K562 (cell line): Measurements from ENCODE around the gene PIK3C2B. TPM values are rescaled to one million over a fixed set of nuclear protein-coding genes. Genes with fewer than 3 reads are reported as not detected.

ENCODE experiments used
- DACH1 ChIP-seq: fragments of 450-650 bp; IDR thresholded peaks from 2 replicates; pipeline ENCODE4 v1.6.1; 2018; ENCODE audit not compliant: partially characterized antibody
- EP300 ChIP-seq: IDR thresholded peaks from 2 replicates; pipeline ENCODE4 v1.6.1; 2012; ENCODE audit warnings: low read length, improper control_type of control experiment
- HMG20B ChIP-seq: fragments of 250-450 bp; sonication (Bioruptor Pico); IDR thresholded peaks from 2 replicates; pipeline ENCODE4 v1.5.0; 2021; ENCODE audit warnings: mild to moderate bottlenecking
- IRF2 ChIP-seq: sonication (generic); formaldehyde crosslinking; IDR thresholded peaks from 2 replicates; pipeline ENCODE4 v1.8.1; 2022; ENCODE audit warnings: mild to moderate bottlenecking, missing genetic modification reagents
- JUND ChIP-seq, 2 experiments: IDR thresholded peaks; 2 replicates in 1 of 2; 3 replicates in 1 of 2; pipeline ENCODE4 v1.6.1; 2011; ENCODE audit warnings: borderline replicate concordance in 2 of 2, low read depth in 2 of 2, low read length in 2 of 2, improper control_type of control experiment in 1 of 2, missing biosample characterization in 1 of 2, missing genetic modification characterization in 1 of 2, missing genetic modification reagents in 1 of 2
- MAFG ChIP-seq: fragments of 450-650 bp; conservative IDR thresholded peaks from 2 replicates; pipeline ENCODE4 v1.6.1; 2016; ENCODE audit warnings: missing genetic modification characterization, missing compliant biosample characterization
- MCM5 ChIP-seq: fragments of 450-650 bp; IDR thresholded peaks from 2 replicates; pipeline ENCODE4 v1.6.1; 2016; ENCODE audit warnings: low read depth
- MEF2A ChIP-seq: IDR thresholded peaks from 2 replicates; pipeline ENCODE4 v1.6.1; 2011; ENCODE audit warnings: low read depth, mild to moderate bottlenecking, low read length, moderate library complexity; ENCODE audit not compliant: control insufficient read depth
- MEIS2 ChIP-seq: fragments of 450-650 bp; IDR thresholded peaks from 2 replicates; pipeline ENCODE4 v1.6.1; 2014; ENCODE audit warnings: mild to moderate bottlenecking; ENCODE audit not compliant: partially characterized antibody
- PHB ChIP-seq: fragments of 250-450 bp; sonication (Bioruptor Pico); IDR thresholded peaks from 2 replicates; pipeline ENCODE4 v1.5.0; 2021
- POLR2H ChIP-seq: IDR thresholded peaks from 2 replicates; pipeline ENCODE4 v1.6.1; 2016; ENCODE audit warnings: missing genetic modification characterization, low read depth, mild to moderate bottlenecking, control low read depth, missing compliant biosample characterization, moderate library complexity
- PTTG1 ChIP-seq: fragments of 450-650 bp; IDR thresholded peaks from 2 replicates; pipeline ENCODE4 v1.6.1; 2016; ENCODE audit warnings: low read depth, mild to moderate bottlenecking, missing genetic modification characterization, missing compliant biosample characterization
- RCOR1 ChIP-seq, 2 experiments: IDR thresholded peaks; 2 replicates each; pipeline ENCODE4 v1.6.1; 2012; ENCODE audit warnings: low read depth in 2 of 2, low read length in 2 of 2, borderline replicate concordance in 1 of 2, improper control_type of control experiment in 1 of 2
- TAF15 ChIP-seq: fragments of 200-400 bp; formaldehyde crosslinking; IDR thresholded peaks from 2 replicates; pipeline ENCODE4 v1.6.1; 2017; ENCODE audit warnings: mild to moderate bottlenecking, low read depth, low read length, moderate library complexity
- TBL1XR1 ChIP-seq, 2 experiments: IDR thresholded peaks; 2 replicates each; pipeline ENCODE4 v1.6.1; 2012; ENCODE audit warnings: improper control_type of control experiment in 2 of 2, low read length in 2 of 2, mild to moderate bottlenecking in 1 of 2
- ZC3H11A ChIP-seq: IDR thresholded peaks from 2 replicates; pipeline ENCODE4 v1.6.1; 2012; ENCODE audit warnings: low read depth, low read length, improper control_type of control experiment
- ZNF12 ChIP-seq: sonication (generic); formaldehyde crosslinking; IDR thresholded peaks from 2 replicates; pipeline ENCODE4 v1.4.0; 2020; ENCODE audit warnings: mild to moderate bottlenecking, missing genetic modification reagents
- ZNF354B ChIP-seq: fragments of 250-450 bp; sonication (Bioruptor Pico); IDR thresholded peaks from 2 replicates; pipeline ENCODE4 v1.4.0; 2020
- polyA plus RNA-seq, 8 experiments: library from polyadenylated mRNA; depleted of rRNA in 4 of 8; stranded (reverse) in 5 of 8; unstranded in 3 of 8; fragments of >200 nt; fragmentation: Nextera tagmentation in 2 of 8; fragmentation: Illumina TruSeq in 1 of 8; extraction: Ambion mirVana in 2 of 8; extraction: Trizol in 1 of 8; gene quantifications; 2 replicates each; pipeline versions ENCODE4 v1.2.1 to v1.2.3, GENCODE V29; 2011 to 2014; ENCODE audit warnings: inconsistent platforms in 1 of 8, missing spikeins in 1 of 8
- total RNA-seq, 7 experiments: library from RNA; depleted of rRNA in 6 of 7; stranded (reverse); fragments of >200 nt in 6 of 7; fragmentation: Illumina TruSeq in 2 of 7; extraction: Trizol in 2 of 7; gene quantifications; 2 replicates each; pipeline versions ENCODE4 v1.2.1 to v1.2.3, GENCODE V29; 2011 to 2021; ENCODE audit warnings: low replicate concordance in 1 of 7
- TF ChIP-seq, protein P1 (sequence below): fragments of 250-450 bp; sonication (Bioruptor Pico); IDR thresholded peaks from 2 replicates; pipeline ENCODE4 v1.5.0; 2021
- TF ChIP-seq, protein P2 (sequence below): fragments of 250-450 bp; sonication (Bioruptor Pico); IDR thresholded peaks from 2 replicates; pipeline ENCODE4 v1.8.0; 2022; ENCODE audit warnings: moderate library complexity, mild to moderate bottlenecking, inconsistent platforms
- TF ChIP-seq, protein P3 (sequence below): sonication (generic); formaldehyde crosslinking; IDR thresholded peaks from 2 replicates; pipeline ENCODE4 v1.9.0; 2022; ENCODE audit warnings: mild to moderate bottlenecking, missing genetic modification reagents
- TF ChIP-seq, protein P4 (sequence below): fragments of 450-650 bp; IDR thresholded peaks from 2 replicates; pipeline ENCODE4 v1.7.1; 2018; ENCODE audit warnings: mild to moderate bottlenecking, low read depth; ENCODE audit not compliant: partially characterized antibody
- TF ChIP-seq, protein P5 (sequence below): fragments of 250-450 bp; sonication (Bioruptor Pico); IDR thresholded peaks from 2 replicates; pipeline ENCODE4 v1.8.0; 2022; ENCODE audit warnings: moderate library complexity, mild to moderate bottlenecking, inconsistent platforms

PIK3C2B gene
- total and polyA plus RNA-seq, 9 of the 15 experiments (the other 6 are each of a cell fraction or from before 2014, with no cell fraction given) = 0.10 to 2.9 (median 0.72) TPM

DNA sequence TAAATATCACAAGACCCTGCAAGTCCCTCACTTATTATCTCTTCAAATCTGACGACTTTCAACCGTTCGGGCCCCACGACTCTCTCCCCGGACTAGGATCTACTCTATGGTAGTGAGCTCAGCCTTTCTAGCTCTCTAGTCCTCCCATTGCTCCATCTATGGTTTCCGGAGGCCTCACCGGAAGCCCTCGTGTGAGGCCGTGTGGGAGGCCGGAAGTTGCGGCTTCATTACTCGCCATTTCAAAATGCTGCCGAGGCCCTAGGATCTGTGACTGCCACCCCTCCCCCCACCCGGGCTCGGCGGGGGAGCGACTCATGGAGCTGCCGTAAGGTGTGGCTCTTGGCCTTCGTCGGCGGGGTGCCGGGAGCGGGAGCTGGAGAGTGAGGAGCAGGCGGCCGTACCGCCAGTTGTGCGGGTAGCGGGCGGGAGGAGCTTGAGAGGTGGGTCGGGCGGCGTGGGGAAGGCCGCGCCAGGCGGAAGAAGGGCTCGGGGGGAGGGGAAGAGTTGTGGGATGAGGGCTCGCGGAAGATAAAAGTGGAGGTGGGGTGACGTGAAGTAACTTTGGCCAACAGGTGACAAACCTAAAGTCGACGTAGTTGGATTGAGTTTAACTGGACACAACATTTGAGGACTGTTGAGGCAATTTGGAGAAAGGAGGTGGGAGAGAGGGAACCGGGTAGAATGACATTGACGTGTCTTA is 21.7 kb upstream of the PIK3C2B start, which contains the start of gene MDM4 (continued):
- TF ChIP-seq, protein P1, sequence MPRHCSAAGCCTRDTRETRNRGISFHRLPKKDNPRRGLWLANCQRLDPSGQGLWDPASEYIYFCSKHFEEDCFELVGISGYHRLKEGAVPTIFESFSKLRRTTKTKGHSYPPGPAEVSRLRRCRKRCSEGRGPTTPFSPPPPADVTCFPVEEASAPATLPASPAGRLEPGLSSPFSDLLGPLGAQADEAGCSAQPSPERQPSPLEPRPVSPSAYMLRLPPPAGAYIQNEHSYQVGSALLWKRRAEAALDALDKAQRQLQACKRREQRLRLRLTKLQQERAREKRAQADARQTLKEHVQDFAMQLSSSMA = peak; percentile 56; the same call in 1 of the 2 replicates
- TF ChIP-seq DACH1 (peak; percentile 70), ZNF12 (CRISPR knock-in tag) (no peak), PHB (CRISPR knock-in tag) (peak; percentile 78; the same call in 1 of the 2 replicates), EP300 (peak; percentile 83), RCOR1 (IDR thresholded peaks at IDR 0.05; ENCODE audit: borderline replicate concordance in 1 of 2, low read depth in 2 of 2, low read length in 2 of 2) (peak; percentile 37 to 71; a peak in 2 of 4 replicates), TBL1XR1 (IDR thresholded peaks at IDR 0.05; ENCODE audit: low read length in 2 of 2) (peak; percentile 77 to 79; a peak in 3 of 4 replicates), JUND (IDR thresholded peaks at IDR 0.05; ENCODE audit: borderline replicate concordance, low read depth, low read length) (peak; percentile 79), JUND (tag; IDR thresholded peaks at IDR 0.05; ENCODE audit: borderline replicate concordance, low read depth, low read length) (no peak; the same call in 2 of the 3 replicates), MCM5 (no peak), ZNF354B (CRISPR knock-in tag) (no peak), PTTG1 (tag) (no peak), MEF2A (no peak), HMG20B (CRISPR knock-in tag) (no peak), TAF15 (no peak), MEIS2 (peak; percentile 22), MAFG (no peak; the same call in 1 of the 2 replicates), POLR2H (peak; percentile 96), IRF2 (CRISPR knock-in tag) (no peak), ZC3H11A (peak; percentile 89)
- TF ChIP-seq, protein P2, sequence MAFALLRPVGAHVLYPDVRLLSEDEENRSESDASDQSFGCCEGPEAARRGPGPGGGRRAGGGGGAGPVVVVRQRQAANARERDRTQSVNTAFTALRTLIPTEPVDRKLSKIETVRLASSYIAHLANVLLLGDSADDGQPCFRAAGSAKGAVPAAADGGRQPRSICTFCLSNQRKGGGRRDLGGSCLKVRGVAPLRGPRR (CRISPR knock-in tag) = no peak
- TF ChIP-seq, protein P3, sequence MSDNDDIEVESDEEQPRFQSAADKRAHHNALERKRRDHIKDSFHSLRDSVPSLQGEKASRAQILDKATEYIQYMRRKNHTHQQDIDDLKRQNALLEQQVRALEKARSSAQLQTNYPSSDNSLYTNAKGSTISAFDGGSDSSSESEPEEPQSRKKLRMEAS (CRISPR knock-in tag) = peak; percentile 92
- TF ChIP-seq, protein P4, sequence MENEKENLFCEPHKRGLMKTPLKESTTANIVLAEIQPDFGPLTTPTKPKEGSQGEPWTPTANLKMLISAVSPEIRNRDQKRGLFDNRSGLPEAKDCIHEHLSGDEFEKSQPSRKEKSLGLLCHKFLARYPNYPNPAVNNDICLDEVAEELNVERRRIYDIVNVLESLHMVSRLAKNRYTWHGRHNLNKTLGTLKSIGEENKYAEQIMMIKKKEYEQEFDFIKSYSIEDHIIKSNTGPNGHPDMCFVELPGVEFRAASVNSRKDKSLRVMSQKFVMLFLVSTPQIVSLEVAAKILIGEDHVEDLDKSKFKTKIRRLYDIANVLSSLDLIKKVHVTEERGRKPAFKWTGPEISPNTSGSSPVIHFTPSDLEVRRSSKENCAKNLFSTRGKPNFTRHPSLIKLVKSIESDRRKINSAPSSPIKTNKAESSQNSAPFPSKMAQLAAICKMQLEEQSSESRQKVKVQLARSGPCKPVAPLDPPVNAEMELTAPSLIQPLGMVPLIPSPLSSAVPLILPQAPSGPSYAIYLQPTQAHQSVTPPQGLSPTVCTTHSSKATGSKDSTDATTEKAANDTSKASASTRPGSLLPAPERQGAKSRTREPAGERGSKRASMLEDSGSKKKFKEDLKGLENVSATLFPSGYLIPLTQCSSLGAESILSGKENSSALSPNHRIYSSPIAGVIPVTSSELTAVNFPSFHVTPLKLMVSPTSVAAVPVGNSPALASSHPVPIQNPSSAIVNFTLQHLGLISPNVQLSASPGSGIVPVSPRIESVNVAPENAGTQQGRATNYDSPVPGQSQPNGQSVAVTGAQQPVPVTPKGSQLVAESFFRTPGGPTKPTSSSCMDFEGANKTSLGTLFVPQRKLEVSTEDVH = peak; percentile 90
- TF ChIP-seq, protein P5, sequence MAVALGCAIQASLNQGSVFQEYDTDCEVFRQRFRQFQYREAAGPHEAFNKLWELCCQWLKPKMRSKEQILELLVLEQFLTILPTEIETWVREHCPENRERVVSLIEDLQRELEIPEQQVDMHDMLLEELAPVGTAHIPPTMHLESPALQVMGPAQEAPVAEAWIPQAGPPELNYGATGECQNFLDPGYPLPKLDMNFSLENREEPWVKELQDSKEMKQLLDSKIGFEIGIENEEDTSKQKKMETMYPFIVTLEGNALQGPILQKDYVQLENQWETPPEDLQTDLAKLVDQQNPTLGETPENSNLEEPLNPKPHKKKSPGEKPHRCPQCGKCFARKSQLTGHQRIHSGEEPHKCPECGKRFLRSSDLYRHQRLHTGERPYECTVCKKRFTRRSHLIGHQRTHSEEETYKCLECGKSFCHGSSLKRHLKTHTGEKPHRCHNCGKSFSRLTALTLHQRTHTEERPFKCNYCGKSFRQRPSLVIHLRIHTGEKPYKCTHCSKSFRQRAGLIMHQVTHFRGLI (CRISPR knock-in tag) = no peak
